K562 (cell line): ENCODE results near the gene LMLN. TPM values are rescaled to one million over a fixed set of nuclear protein-coding genes. Genes with fewer than 3 reads are reported as not detected.
A peak's percentile ranks its signal among the peaks of the same experiment; 100 is the strongest.

Experiments
- CHCHD3 ChIP-seq: fragments of 250-450 bp; sonication (Bioruptor Pico); IDR thresholded peaks from 2 replicates; pipeline ENCODE4 v2.1.2; 2022; ENCODE audit warnings: mild to moderate bottlenecking
- ELF1 ChIP-seq: fragments of 200-800 bp; sonication (Bioruptor generic); IDR thresholded peaks from 2 replicates; pipeline ENCODE4 v1.6.1; 2016; ENCODE audit warnings: missing genetic modification characterization, missing compliant biosample characterization
- FOXK2 ChIP-seq, 2 experiments: fragments of 450-650 bp; IDR thresholded peaks in 1 of 2; conservative IDR thresholded peaks in 1 of 2; 2 replicates each; pipeline ENCODE4 v1.6.1; 2016; ENCODE audit warnings: low read depth in 2 of 2, mild to moderate bottlenecking in 1 of 2
- FOXM1 ChIP-seq, 2 experiments: fragments of 450-650 bp in 1 of 2; sonication (generic) in 1 of 2; formaldehyde crosslinking in 1 of 2; IDR thresholded peaks; 2 replicates each; pipeline versions ENCODE4 v1.6.1 to v1.9.0; 2017 to 2022; ENCODE audit warnings: low read depth in 2 of 2, mild to moderate bottlenecking in 2 of 2, missing genetic modification reagents in 1 of 2, moderate library complexity in 1 of 2
- GABPB1 ChIP-seq: sonication (generic); formaldehyde crosslinking; IDR thresholded peaks from 2 replicates; pipeline ENCODE4 v1.8.0; 2022; ENCODE audit warnings: mild to moderate bottlenecking, missing genetic modification reagents
- KLF1 ChIP-seq: fragments of 450-650 bp; IDR thresholded peaks from 2 replicates; pipeline ENCODE4 v1.6.1; 2016; ENCODE audit warnings: missing genetic modification characterization, missing compliant biosample characterization
- MEF2A ChIP-seq: IDR thresholded peaks from 2 replicates; pipeline ENCODE4 v1.6.1; 2011; ENCODE audit warnings: low read depth, mild to moderate bottlenecking, low read length, moderate library complexity; ENCODE audit not compliant: control insufficient read depth
- MTA2 ChIP-seq: fragments of 450-650 bp; IDR thresholded peaks from 2 replicates; pipeline ENCODE4 v1.6.1; 2016; ENCODE audit warnings: low read depth
- XRCC5 ChIP-seq: fragments of 200-400 bp; formaldehyde crosslinking; IDR thresholded peaks from 2 replicates; pipeline ENCODE4 v1.6.1; 2017; ENCODE audit warnings: low read depth, mild to moderate bottlenecking, low read length
- ZNF134 ChIP-seq: fragments of 250-450 bp; sonication (Bioruptor Pico); conservative IDR thresholded peaks from 2 replicates; pipeline ENCODE4 v1.4.0; 2020
- ZNF507 ChIP-seq: conservative IDR thresholded peaks from 2 replicates; pipeline ENCODE4 v1.6.1; 2017; ENCODE audit warnings: missing genetic modification characterization, missing compliant biosample characterization
- polyA plus RNA-seq, 8 experiments: library from polyadenylated mRNA; depleted of rRNA in 4 of 8; stranded (reverse) in 5 of 8; unstranded in 3 of 8; fragments of >200 nt; fragmentation: Nextera tagmentation in 2 of 8; fragmentation: Illumina TruSeq in 1 of 8; extraction: Ambion mirVana in 2 of 8; extraction: Trizol in 1 of 8; gene quantifications; 2 replicates each; pipeline versions ENCODE4 v1.2.1 to v1.2.3, GENCODE V29; 2011 to 2014; ENCODE audit warnings: inconsistent platforms in 1 of 8, missing spikeins in 1 of 8
- total RNA-seq, 7 experiments: library from RNA; depleted of rRNA in 6 of 7; stranded (reverse); fragments of >200 nt in 6 of 7; fragmentation: Illumina TruSeq in 2 of 7; extraction: Trizol in 2 of 7; gene quantifications; 2 replicates each; pipeline versions ENCODE4 v1.2.1 to v1.2.3, GENCODE V29; 2011 to 2021; ENCODE audit warnings: low replicate concordance in 1 of 7
- TF ChIP-seq, protein P1 (sequence below), 2 experiments: fragments of 450-650 bp; formaldehyde crosslinking in 1 of 2; IDR thresholded peaks; 2 replicates each; pipeline versions ENCODE4 v1.4.0 to v1.6.1; 2014 to 2020; ENCODE audit warnings: mild to moderate bottlenecking in 2 of 2, borderline replicate concordance in 1 of 2, low read depth in 1 of 2
- TF ChIP-seq, protein P2 (sequence below): IDR thresholded peaks from 2 replicates; pipeline ENCODE4 v1.6.1; 2016; ENCODE audit warnings: missing genetic modification characterization, missing compliant biosample characterization
- TF ChIP-seq, protein P3 (sequence below), 2 experiments: fragments of 200-800 bp in 1 of 2; sonication (Bioruptor generic) in 1 of 2; sonication (generic) in 1 of 2; formaldehyde crosslinking in 1 of 2; IDR thresholded peaks in 1 of 2; conservative IDR thresholded peaks in 1 of 2; 2 replicates each; pipeline versions ENCODE4 v1.5.0 to v1.6.1; 2016 to 2020; ENCODE audit warnings: missing compliant biosample characterization in 1 of 2, missing genetic modification characterization in 1 of 2, missing genetic modification reagents in 1 of 2
- TF ChIP-seq, protein P4 (sequence below): fragments of 250-450 bp; sonication (Bioruptor Pico); IDR thresholded peaks from 2 replicates; pipeline ENCODE4 v1.8.0; 2021; ENCODE audit warnings: moderate library complexity, mild to moderate bottlenecking, inconsistent platforms

Gene LMLN
- total and polyA plus RNA-seq, 9 of the 15 experiments (the other 6 are each of a cell fraction or from before 2014, with no cell fraction given) = 2.2 to 15.9 (median 6.9) TPM

DNA sequence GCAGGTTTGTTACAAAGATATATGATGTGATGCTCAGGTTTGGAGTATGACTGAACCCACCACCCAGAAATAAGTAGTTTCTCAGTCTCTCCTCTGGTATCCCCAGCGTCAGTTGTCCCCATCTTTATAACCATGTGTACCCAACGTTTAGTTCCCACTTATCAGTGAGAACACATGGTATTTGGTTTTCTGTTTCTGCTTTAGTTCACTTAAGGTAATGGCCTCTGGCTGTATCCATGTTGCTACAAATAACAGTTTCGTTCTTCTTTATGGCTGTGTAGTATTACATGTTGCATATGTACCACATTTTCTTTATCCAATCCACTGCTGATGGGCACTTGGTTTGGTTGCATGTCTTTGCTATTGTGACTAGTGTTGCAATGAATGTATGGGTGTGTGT is 132.3 kb downstream of the LMLN start (continued):
- TF ChIP-seq ZNF507 (tag) (no peak), ZNF134 (CRISPR knock-in tag) (no peak), GABPB1 (CRISPR knock-in tag) (no peak), KLF1 (no peak), CHCHD3 (CRISPR knock-in tag) (no peak), FOXK2 (conservative IDR thresholded peaks at IDR 0.05 in 1 of 2, IDR thresholded peaks at IDR 0.05 in 1 of 2; ENCODE audit: low read depth in 2 of 2) (peak; percentile 57 to 63), MEF2A (no peak), FOXM1 (IDR thresholded peaks at IDR 0.05; ENCODE audit: low read depth) (peak; percentile 66), FOXM1 (CRISPR knock-in tag; IDR thresholded peaks at IDR 0.05; ENCODE audit: low read depth) (no peak), ELF1 (tag) (no peak), XRCC5 (no peak), MTA2 (peak; percentile 67)
- TF ChIP-seq, protein P1, sequence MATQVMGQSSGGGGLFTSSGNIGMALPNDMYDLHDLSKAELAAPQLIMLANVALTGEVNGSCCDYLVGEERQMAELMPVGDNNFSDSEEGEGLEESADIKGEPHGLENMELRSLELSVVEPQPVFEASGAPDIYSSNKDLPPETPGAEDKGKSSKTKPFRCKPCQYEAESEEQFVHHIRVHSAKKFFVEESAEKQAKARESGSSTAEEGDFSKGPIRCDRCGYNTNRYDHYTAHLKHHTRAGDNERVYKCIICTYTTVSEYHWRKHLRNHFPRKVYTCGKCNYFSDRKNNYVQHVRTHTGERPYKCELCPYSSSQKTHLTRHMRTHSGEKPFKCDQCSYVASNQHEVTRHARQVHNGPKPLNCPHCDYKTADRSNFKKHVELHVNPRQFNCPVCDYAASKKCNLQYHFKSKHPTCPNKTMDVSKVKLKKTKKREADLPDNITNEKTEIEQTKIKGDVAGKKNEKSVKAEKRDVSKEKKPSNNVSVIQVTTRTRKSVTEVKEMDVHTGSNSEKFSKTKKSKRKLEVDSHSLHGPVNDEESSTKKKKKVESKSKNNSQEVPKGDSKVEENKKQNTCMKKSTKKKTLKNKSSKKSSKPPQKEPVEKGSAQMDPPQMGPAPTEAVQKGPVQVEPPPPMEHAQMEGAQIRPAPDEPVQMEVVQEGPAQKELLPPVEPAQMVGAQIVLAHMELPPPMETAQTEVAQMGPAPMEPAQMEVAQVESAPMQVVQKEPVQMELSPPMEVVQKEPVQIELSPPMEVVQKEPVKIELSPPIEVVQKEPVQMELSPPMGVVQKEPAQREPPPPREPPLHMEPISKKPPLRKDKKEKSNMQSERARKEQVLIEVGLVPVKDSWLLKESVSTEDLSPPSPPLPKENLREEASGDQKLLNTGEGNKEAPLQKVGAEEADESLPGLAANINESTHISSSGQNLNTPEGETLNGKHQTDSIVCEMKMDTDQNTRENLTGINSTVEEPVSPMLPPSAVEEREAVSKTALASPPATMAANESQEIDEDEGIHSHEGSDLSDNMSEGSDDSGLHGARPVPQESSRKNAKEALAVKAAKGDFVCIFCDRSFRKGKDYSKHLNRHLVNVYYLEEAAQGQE (IDR thresholded peaks at IDR 0.05; ENCODE audit: borderline replicate concordance) = no peak
- TF ChIP-seq, protein P1 (CRISPR knock-in tag; IDR thresholded peaks at IDR 0.05; ENCODE audit: low read depth) = no peak
- TF ChIP-seq, protein P2, sequence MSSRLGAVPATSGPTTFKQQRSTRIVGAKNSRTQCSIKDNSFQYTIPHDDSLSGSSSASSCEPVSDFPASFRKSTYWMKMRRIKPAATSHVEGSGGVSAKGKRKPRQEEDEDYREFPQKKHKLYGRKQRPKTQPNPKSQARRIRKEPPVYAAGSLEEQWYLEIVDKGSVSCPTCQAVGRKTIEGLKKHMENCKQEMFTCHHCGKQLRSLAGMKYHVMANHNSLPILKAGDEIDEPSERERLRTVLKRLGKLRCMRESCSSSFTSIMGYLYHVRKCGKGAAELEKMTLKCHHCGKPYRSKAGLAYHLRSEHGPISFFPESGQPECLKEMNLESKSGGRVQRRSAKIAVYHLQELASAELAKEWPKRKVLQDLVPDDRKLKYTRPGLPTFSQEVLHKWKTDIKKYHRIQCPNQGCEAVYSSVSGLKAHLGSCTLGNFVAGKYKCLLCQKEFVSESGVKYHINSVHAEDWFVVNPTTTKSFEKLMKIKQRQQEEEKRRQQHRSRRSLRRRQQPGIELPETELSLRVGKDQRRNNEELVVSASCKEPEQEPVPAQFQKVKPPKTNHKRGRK (tag) = no peak
- TF ChIP-seq, protein P3, sequence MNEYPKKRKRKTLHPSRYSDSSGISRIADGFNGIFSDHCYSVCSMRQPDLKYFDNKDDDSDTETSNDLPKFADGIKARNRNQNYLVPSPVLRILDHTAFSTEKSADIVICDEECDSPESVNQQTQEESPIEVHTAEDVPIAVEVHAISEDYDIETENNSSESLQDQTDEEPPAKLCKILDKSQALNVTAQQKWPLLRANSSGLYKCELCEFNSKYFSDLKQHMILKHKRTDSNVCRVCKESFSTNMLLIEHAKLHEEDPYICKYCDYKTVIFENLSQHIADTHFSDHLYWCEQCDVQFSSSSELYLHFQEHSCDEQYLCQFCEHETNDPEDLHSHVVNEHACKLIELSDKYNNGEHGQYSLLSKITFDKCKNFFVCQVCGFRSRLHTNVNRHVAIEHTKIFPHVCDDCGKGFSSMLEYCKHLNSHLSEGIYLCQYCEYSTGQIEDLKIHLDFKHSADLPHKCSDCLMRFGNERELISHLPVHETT (CRISPR knock-in tag; conservative IDR thresholded peaks at IDR 0.05 in 1 of 2, IDR thresholded peaks at IDR 0.05 in 1 of 2) = no peak
- TF ChIP-seq, protein P4, sequence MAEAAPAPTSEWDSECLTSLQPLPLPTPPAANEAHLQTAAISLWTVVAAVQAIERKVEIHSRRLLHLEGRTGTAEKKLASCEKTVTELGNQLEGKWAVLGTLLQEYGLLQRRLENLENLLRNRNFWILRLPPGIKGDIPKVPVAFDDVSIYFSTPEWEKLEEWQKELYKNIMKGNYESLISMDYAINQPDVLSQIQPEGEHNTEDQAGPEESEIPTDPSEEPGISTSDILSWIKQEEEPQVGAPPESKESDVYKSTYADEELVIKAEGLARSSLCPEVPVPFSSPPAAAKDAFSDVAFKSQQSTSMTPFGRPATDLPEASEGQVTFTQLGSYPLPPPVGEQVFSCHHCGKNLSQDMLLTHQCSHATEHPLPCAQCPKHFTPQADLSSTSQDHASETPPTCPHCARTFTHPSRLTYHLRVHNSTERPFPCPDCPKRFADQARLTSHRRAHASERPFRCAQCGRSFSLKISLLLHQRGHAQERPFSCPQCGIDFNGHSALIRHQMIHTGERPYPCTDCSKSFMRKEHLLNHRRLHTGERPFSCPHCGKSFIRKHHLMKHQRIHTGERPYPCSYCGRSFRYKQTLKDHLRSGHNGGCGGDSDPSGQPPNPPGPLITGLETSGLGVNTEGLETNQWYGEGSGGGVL (CRISPR knock-in tag) = no peak
